Stimulated activated CD4-positive, alpha-beta T cell treated with anti-CD3 and anti-CD28 coated beads, Interleukin-1b, Interleukin-23, amount 100 ng/mL, for 1 hour (primary cell): ENCODE measurements around the gene ARHGAP23.

Experiments
- DNase-seq, 2 donors: peaks; one replicate each; pipeline ENCODE4 v3.0.0-alpha.2; 2020; ENCODE audit warnings: low read depth in 2 of 2

ARHGAP23 gene

DNA sequence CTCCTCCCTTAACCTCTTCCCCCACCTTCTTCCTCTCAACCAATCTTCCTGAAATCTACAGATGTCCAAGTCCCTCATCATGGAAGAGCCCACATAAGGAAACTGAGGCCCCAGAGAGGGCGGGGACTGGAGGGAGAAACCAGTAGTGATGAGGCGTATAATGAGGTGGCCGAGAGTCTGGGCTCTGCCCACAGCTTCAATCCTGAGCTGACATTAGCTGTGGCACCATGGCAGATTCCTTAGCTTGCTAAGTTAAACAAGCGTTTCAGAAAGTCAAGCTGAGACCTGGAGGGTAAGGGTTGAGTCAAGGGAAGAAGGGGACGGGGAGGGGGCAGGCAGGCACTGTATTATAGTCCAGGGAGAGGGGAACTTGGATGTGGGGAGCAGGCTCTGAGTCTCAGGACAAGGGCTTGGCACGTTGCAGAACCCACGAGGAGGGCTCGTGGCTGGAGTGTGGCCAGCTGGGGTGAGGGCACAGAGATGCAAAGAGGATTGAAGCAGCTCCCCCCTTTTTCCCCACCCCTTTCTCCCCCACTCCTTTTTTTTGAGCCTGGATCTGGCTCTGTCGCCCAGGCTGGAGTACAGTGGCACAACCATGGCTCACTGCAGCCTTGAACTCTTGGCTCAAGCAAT, 13.3 kb downstream of the ARHGAP23 start:
- DNase-seq = no peak

DNA sequence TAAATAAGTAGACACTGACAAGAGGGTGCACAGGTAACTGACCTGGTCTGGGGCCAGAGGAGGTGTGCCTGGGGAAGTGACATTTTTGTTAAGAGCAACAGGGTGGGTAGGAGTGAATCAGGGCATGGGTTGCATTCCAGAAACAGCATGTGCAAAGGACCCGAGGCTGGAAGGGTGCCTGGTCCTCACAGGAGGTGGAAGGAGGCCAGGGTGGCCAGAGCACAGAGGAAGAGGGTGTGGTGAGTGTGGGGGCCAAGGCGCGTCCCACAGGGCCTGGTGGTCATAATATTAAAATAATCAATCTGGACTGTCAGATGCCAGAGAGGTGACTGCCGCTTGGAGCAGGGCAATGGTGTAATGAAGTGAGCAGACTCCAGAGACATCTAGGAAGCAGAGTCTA, 14.3 kb downstream of the ARHGAP23 start:
- no peak for DNase-seq

DNA sequence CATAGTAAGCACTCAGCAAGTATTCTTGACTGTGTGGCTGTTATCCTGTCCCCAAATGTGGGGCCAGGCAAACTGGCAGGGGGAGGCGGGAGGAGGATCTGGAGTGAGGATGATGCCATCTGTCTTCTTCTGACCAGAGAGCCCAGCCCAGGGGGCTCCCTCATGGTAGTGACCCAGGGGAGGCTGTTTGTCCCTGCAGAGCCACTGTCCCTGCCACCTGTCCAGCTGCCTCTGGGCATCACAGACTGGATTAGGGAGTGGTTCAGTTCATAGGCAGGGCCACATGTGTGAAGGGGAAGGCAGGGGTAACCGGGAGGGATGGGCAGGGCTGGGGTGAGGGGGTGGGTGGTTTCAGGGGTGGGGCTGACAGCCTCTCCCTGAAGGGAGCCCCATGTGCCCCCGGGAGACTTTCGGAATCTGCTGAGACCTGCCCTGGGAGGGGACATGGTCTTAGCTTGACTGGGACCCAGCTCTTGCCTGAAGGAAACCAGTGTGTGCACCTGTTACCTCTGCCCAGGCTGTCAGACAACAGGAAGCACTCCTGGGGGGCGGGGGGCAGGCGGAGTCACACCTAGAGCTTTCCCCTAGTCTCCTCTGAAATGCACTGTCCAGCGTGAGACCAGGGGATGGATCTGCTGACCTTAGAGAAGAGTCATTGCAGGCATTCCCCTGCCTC, 15.2 kb downstream of the ARHGAP23 start:
- DNase-seq = no peak

DNA sequence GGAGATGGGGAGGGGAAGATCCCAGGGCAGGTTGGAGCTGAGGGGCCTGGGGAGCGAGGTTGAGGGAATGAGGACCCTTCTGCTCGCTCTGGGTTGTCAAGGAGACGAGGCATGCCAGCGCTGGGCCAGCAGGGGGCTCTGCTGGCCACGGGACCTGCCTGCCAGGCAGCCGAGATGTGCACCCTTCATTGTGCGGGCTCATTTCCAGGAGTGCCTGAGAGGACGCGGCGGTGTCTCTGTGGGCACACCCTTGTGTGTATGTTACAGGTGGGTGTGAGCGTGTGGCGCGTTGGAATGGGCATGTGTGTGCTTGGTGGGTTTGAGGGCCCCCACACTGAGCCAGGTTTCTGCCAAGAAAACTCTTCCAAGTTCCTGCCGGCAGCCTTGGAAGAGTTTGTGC, 15.9 kb downstream of the ARHGAP23 start:
- peak in 1 of 2 donors; percentile 27 for DNase-seq

DNA sequence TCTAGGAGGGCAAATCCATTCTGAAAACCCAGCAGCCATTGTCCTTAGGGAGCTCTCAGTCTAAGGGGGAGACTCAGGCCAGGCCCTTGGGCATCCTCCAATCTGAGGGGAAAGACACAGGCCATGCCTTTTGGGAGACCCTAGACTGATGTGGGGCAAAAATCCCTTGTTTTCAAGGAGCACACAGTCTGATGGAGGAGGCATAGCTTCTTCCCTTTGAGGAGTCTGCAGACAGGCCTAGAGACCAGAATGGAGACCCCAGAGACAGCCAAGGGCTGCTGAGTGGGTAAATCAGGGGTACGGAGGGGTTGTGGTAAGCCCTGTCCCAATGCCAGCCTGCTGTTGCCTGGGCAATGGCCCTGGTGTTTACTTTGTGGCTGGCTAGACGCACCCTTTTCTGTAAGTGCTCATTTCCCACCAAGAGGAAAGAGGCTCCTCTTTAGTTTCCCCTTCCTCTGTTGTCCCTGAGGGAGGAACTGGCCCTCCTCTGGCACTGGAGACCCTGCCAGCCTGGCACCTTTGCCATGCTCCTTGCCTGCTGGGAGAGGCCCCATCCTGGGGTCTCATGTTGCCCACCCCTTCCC, 19.3 kb downstream of the ARHGAP23 start:
- DNase-seq = no peak

DNA sequence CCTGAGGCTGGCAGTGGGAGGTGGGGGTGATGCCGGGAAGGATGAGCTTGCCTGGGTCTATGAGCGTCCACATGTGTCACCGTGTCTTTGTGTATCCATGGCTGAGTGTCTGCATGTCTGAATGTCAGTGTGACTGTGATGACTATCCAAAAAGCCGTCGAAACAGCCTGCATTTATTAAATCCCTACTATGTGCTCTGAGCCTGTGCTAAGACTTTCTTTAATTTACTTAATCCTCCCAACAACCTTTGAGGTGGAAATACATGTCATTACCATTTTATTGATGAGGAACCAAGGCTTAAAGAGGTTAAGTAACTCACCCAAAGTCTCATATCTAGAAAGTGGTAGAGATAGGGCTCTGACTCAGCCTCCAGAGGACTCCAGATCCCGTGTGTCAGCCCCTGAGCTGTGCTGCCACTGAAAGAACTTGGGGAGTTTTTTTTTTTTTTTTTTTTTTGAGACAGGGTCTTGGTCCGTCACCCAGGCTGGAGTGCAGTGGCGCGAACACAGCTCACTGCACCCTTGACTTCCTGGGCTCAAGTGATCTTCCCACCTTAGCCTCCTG, 20.0 kb downstream of the ARHGAP23 start:
- DNase-seq = no peak

DNA sequence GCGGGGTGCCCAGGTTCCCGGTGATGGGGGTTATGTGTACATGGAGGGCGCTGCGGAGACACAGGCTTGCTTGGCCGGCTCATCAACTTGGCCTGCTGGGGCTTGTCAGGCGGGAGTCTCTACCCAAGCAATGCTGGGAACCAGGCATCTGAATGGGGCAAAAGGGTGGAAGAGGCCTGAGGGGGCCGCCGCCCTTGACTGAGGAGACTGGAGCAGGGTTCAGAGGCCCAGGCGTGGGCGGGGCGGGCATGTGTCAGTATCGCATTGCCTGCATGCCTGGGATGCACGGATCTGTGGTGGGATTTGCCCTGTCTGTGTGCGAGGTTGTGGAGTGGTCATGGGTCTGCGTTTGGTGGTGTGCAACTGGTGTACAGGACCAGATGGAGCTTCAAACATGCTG, 21.1 kb downstream of the ARHGAP23 start:
- no peak for DNase-seq

DNA sequence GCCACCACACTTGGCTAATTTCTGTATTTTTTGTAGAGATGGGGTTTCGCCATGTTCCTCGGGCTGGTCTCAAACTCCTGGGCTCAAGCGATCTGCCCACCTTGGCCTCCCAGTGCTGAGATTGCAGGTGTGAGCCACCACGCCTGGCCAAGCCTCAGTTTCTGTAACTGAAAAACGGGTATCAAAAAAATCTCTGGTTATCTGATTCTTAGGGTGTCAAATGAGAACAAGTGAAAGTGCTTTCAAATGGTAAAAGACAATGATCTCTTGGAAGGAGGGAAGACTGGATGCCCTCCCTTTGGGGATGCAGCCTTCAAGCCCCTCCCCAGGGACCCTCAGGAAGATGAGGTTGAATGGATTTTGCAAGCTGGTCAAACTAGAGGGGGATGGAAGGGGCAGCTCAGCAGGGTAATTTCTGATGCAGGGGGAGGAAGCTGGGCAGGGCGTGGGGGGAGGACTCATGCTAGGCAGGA, 22.3 kb downstream of the ARHGAP23 start:
- DNase-seq = no peak

DNA sequence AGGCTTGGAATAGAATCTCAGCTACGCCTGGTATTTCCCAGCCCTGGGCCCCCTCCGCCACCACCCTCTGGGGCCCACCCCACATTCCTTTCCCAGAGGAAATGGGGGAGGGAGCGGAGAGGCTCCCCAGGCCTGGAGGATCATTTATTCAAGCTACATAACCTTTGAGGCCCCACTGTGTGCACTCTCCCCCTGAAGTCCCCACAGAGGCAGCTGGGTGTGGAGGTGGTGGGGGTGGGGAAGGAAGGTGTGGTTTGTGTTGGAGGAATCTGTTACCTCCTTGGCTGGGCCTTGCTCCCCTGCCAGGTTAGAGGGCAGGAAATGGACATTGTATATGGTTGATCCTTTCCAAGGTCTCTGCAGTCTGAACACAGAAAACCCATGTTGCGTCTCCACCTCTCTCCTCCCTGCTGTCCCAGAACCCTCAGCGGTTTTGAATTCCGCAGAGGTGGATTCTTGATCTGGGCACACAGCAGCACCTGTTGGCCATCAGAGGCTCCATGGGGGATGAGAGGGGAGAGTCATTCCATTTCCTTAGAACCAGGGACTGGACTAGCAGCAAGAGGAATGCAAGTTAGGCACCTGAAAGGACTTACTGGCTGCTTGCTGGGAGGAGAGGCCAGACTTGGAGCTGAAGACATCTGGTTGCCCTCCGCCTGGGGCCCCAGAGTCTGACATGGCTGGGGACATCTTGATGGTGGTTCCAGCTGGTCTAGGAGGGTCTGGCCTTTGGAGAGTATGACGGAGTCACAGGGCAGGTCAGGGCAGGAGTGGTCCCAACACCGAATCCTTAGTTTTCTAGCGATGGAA, 23.0 kb downstream of the ARHGAP23 start:
- DNase-seq = no peak

DNA sequence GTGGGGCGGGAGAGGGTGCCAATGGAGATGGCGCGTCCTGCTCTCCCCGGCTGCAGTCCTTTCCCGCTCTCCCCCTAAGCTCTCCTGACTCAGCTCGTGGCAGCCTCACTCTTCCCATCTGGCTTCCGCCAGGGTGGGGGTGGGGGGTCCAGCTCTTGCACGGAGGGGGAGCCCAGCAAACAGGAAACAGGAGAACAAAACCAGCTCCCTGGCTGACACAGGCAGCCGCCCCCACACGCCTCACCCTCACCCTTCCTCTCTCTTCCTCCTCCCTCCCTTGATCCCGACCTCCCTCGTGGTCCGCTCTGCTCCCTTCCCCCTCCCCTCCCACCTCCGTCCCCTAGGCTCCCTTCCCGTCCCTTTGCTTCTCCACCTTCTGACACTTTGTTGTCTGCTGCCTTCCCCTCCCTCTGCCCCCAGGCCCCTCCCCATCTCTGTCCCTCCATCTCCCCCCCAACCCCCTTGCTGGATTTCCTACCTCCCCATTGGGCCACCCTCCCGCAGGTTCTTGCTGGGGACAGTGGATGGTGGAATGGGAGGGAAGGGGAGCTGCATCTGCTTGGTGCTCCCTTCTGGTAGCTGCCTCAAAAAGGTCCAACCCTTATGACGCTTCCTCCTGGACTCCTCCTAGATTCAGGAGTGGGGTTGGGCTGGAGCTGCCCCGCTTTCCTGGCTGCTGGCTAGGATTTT, 23.7 kb downstream of the ARHGAP23 start:
- no peak for DNase-seq

DNA sequence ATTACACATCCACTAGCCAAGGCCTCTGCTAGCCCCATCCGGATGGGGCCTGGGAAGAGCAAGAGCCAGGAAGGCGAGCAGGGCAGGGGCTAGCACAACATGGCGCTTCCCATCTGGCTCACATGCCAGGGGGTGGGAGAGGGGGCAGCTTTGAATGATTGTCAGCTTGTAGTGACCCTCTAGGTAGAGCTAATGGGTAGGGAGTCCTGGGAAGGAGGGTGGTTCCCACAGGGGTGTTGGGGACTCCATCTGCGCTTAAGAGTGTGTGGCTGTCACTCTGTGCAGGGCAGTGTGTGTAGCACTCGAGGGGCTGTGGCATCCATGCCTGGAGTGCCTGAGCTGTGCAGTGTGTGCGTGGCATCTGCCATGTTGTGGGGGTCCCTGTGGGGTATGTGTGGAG, 24.5 kb downstream of the ARHGAP23 start:
- no peak for DNase-seq

DNA sequence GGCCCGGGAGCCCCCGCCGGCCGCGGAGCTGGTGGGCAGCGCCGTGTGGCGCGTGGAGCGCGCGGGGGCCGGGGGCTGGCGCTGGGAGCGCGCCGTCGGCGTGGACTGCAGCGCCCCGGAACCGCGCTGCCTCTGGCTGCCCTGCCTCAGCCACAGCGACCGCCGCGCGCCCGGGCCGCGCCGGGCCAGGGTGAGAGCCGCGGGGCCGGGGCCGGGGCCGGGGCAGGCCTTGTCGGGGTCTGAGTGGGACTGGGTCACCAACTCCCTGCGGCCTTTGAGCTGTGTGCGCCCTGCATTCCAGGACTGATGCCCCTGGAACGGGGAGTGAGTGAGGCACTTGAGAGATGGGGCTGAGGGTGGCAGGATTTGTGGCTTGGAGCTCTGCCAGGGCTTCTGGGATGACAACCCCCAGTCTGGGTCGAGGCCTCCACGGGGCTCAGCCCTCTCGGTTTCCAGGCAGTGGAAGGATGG, 25.7 kb downstream of the ARHGAP23 start:
- DNase-seq = no peak

DNA sequence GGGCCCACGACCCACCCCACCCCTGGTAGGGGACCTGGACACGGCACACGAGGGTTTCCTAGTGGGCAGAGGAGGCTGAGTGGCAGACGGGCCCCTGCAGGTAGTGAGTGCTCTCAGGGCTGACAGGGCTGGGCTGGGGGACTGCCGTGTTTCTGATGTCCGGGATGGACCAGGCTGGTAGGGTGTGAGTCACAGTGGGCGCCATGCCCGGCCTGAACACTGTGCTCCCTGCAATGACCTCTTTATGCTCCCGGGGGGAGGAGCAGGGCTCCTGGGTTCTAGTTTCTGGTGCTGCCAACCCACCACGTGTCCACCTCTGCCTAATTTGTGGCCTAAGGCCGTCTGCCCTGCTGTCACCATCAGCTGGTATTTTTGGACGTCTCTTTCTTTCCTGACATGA, 26.3 kb downstream of the ARHGAP23 start:
- no peak for DNase-seq

DNA sequence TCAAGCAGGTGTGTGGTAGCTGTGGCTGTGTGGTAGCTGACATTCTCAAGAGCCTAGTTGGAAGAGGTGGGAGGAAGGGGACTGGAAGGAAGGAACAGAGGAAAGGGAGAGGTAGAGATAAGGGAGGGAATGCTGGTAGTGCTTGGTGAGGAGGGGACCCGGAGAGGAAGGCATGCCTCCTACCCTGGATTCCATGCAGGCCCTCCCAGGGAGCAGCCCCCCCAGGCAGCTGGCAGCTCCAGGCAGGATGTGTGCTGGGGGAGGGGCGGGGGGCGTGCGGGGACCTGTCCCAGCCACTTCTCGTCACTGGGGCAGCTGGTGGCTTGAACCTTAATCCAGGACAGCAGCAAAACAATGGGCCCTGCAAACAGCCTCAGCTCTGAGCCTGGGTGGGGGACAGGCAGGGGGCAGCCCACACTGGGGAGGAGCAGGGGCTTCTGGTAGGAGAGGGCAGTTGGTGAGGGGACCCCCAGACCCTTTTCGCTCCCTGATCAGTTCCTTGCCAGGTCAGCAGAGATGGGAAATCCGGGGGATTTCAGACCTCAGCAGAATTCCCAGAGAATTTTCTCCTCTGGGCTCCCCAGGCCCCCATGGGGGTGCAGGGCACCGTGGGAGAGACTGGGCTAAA, 27.1 kb downstream of the ARHGAP23 start:
- no peak for DNase-seq

DNA sequence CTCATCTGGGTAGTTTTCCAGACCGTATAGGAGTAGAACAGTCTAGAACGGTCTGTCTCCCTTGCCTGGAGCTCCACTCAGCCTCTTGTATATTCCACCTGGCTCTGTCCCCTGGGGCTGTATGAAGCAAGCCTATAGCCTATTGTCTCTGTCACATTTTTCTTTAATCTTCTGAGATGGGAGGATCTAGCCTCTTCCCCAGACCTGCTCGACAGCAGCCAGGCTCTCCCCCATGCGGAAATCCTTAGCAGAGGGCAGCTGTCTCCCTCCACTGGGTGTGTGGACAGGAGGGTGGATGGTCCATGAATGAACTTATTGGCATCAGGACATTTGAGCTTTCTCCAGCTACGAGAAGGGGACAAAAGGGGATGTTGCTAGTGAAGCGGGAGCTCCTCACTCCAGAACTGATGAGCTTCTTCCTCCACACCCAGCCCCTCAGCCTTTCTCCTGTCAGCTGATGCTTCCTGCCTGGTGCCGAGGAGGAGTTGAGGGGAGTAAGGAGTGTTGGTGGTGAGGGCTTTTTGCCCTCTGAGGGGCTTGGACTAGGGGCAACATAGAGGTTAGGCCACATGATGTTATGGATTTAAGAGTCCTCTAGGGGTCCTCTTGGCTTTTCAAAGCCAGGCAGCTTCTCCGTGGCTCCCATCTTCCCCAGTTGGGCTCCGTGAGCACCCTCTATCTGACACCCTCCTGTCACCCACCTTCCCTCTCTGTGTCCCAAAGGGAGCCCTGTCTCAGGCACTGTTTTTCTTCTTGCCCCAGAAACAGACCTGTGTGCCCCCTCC, 28.0 kb downstream of the ARHGAP23 start:
- no peak for DNase-seq

DNA sequence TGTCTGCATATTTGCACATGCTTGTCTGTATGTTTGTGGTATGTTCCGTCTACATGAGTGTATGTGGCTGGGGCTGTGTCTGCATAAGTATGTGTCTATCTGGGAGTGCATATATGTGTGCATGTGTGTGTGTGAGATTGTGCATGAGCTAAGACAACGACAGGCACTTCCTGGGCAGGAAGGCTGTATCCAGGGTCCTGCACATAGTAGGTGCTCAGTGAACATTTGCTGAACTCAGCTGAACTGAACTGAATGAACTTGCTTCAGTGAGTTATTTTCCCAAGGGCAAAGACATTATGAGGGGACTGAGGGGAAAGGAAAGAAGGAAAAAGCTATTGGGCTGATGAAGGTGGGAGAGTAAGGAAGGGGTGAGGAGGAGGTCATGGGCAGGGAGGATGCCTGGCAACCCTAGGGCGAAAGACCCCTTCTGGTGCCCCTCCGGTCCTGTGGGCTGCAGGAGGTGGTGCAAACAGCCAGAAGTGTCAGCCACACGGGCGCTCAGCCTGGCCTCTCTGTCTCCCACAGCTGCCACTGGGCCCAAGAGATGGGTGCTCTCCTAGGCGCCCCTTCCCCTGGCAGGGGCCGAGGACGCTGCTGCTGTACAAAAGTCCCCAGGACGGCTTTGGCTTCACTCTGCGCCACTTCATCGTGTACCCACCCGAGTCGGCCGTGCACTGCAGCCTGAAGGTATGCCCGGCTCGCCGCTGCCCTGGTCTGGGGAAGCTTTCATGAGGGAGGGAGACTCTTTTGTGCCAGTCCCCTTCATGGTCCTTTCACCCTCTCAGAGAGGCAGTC, 29.5 kb downstream of the ARHGAP23 start:
- DNase-seq = no peak

DNA sequence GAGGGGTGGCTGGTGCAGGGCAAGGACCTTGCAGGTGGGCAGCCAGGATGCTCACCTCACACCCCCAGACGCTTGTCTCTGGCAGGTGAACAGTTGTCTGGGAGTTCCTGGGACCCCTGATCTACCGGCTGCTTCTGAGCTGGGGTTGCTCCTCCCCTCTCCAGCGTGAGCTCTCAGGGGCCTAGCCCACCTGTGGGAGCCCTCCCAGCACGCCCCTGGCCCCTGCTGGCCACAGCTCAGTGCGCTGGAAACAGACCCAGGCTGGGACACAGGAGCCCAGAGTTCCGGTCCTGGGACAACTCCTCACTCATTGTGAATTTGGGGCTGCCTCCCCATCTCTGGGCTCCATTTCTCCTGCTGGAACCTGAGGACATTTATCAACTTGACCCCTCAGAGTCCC, 30.3 kb downstream of the ARHGAP23 start:
- DNase-seq = no peak

DNA sequence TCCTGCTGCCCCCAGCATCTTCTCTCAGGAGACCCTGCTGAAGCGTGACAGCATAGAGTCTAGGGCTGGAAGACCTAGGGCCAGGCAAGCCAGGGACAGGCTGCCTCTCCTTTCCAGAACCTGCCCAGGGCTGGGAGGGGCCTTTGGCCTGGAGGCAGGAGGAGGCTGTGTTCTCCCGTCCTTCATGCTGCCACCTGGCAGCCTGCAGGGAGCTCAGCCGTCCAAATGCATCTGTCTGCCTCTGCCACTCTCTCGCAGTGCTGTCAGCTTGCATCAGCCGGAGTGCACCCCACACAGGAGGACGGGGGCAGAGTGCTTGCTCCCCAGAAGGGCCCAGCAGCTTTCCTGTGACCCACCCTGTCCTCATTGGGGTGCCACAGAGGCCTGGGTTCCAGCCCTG, 31.3 kb downstream of the ARHGAP23 start:
- DNase-seq = no peak

DNA sequence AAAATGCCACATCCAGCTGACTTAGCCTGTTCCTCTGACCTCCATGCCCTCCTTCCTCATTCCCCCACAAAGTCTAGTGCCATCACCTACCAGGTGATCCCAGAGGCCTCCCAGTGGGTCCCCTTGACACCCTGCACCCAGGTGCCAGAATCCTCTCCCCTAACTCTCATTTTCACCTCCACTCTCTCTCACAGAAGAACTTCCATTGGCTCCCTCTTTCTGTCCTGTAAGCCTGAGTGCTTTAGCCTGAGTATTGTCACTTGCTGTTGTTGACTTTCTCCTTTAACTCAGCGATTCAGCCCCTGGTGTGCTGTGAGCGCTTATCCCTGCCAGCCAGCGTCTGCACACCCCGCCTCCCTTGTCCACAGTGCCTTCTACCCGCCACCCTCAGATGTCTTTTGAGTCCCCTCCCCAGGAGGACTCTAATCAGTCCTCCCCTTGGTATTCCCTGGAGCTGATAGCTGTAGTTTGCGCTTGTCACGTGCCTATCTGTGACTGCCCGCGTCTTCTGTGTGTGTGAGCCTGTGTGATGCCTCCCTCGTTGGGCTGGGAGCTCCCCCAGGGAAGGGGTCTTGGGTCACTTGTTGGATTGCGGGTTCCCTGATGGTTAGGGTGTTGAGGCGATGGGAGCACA, 31.9 kb downstream of the ARHGAP23 start:
- no peak for DNase-seq
